ENCODE data around the gene PTPRK.

DNA sequence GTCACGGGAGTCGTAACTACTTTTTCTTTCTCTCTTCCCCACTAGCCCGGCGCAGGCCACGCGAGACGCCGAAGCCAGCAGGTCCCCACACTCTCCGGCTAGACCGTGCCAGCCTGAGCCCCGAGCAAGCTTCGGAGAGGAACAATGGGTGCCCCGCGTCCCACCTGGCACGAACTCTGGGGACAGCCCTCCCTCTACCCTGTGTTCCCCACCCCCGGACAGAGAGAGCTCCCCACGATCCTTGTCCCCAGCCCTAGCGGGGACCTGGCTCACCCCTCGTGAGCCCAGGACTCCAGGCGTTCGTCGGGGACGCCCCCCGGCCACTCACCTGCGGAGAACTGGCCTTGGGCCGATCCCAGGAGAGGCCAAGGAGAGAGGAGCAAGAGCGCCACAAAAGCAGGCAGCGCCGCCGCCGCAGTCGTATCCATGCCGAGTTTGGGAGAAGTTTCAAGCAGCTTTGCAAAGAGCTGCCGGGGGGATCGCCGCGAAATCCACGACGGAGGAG lies 416 bp downstream of the PTPRK start:
- TF ChIP-seq, protein P1, sequence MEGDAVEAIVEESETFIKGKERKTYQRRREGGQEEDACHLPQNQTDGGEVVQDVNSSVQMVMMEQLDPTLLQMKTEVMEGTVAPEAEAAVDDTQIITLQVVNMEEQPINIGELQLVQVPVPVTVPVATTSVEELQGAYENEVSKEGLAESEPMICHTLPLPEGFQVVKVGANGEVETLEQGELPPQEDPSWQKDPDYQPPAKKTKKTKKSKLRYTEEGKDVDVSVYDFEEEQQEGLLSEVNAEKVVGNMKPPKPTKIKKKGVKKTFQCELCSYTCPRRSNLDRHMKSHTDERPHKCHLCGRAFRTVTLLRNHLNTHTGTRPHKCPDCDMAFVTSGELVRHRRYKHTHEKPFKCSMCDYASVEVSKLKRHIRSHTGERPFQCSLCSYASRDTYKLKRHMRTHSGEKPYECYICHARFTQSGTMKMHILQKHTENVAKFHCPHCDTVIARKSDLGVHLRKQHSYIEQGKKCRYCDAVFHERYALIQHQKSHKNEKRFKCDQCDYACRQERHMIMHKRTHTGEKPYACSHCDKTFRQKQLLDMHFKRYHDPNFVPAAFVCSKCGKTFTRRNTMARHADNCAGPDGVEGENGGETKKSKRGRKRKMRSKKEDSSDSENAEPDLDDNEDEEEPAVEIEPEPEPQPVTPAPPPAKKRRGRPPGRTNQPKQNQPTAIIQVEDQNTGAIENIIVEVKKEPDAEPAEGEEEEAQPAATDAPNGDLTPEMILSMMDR (IDR thresholded peaks at IDR 0.05), result no peak
- no peak for TF ChIP-seq POLR2A (IDR thresholded peaks at IDR 0.05)
